ENCODE data around the gene FAM149A.

The FAM149A gene

DNA sequence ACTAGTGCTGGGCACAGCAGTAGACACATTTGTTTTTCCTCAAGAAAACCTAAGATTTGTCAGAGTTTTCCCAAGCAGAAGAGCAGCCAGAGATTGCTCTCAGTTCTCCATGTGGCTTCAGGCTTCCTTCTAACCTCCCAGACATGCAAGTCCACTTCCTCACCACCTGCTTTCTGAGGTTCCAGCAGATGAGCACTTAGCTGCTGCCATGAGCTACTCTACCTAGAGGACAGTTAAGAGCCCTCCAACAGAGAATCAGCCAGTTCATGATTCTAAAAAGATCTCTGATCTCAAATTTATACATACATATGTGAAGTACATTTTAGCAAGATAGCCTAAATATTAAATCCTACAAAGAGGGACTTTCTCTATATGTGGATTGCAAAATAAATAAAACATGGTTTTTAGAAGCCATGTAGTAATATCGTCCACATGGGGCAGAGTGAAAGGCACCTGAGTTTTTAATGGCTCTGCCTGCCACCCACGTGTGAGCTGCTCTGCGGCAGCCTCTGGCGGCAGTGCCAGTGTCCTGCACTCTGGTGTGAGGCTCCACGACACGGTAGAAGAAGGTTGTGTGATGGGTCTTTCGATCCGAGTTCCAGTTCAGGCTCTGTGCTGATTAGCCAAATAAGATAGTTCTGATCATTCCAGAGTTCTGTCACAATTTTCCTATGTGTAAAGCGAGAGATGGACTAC lies 97.2 kb downstream of the FAM149A start:
- DNase-seq (ENCODE audit: low read depth in 3 of 3, low spot score in 1 of 3): peak; percentile 6 to 30 (median 8)

DNA sequence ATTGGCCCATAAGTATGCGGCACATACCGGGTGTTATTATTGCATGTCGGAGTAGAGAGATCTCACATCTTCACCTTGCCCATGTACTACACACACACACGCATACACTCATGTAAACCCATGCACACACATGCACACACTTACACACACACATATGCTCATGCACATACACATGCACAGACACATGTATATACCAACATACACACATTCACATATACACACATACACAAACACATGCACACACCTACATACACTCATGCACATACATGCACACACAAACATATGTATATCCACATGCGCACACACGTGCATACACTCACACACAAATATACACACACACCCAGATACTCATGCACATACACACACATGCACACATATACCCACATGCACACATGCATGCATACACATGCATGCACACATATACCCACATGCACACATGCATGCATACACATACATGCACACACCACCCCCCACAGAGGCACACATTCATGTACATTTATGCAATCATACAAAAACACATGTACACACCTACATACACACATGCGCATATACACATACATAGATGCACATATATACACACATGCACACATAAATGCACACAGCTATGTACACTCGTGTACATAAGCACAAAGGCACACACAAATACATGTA lies 98.1 kb downstream of the FAM149A start:
- no peak for DNase-seq (ENCODE audit: low read depth in 3 of 3, low spot score in 1 of 3)

DNA sequence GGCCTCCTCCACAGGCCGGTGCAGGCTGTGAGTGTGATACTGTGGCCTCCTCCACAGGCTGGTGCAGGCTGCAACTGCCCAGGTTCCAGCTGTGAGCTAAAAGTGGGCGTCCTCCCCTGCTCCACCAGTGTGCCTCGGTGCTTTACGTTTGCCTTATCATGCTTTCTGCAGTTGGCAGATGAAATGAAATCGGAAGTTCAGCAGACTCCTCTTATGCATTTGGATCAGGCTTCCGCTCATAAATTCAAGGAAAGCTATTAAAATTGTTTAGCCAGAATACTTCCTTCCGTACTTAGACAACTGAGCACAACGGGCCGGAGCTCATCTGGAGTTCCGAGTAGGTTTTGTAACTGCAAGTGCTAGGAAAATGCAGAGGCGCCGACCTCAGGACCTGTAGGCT lies 98.9 kb downstream of the FAM149A start:
- no peak for DNase-seq (ENCODE audit: low read depth in 3 of 3, low spot score in 1 of 3)

DNA sequence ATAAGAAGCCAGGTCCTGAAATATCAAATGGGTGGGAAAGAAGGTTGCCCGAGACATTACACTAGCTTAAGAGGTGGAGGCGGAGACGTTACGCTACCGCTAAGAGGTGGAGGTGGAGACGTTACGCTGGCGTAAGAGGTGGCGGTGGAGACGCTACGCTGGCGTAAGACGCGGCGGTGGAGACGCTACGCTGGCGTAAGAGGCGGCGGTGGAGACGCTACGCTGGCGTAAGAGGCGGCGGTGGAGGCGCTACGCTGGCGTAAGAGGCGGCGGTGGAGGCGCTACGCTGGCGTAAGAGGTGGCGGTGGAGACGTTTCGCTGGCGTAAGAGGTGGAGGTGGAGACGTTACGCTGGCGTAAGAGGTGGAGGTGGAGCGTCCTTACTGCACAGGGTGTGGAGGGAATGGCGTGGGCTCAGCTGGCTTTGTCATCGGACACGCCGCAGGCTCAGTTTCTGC lies 99.6 kb downstream of the FAM149A start:
- peak in 1 of 3 donors; percentile 51 for DNase-seq (ENCODE audit: low read depth in 3 of 3, low spot score in 1 of 3)

DNA sequence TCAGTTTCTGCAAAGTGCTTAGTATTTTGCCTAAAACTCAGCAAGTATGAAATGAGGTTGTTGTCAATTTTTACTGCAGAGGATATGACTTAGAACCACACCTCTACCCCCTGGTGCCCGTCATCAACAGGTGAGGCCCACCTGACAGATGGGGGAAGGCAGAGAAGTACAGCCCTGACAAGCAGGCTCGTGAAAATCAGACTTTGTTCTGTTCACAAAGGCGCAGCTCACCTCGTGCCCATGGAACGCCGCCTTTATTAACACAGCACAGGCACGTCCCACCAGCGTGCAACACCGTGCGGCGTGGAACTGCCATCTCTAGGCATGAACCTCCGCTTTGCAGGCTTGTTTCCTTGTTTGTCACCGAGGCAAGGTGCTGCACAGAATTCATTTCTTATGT lies 100.2 kb downstream of the FAM149A start:
- DNase-seq (ENCODE audit: low read depth in 3 of 3, low spot score in 1 of 3): no peak

DNA sequence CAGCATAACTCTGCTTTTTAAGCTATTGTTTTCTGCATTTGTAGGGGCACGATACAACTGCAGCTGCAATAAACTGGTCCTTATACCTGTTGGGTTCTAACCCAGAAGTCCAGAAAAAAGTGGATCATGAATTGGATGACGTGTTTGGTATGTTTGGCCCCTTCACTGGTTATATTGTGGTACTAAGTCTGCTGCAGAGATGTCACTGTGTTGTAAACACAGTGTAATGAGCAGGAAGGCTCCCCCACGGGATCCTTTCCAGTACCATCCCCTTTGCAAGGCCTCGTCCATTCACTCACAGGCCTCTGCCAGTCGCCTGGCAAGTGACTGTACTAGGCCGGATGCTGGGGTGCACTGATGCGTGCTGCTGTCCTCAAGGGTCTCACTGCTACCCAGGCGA lies 100.7 kb downstream of the FAM149A start:
- no peak for DNase-seq (ENCODE audit: low read depth in 3 of 3, low spot score in 1 of 3)

DNA sequence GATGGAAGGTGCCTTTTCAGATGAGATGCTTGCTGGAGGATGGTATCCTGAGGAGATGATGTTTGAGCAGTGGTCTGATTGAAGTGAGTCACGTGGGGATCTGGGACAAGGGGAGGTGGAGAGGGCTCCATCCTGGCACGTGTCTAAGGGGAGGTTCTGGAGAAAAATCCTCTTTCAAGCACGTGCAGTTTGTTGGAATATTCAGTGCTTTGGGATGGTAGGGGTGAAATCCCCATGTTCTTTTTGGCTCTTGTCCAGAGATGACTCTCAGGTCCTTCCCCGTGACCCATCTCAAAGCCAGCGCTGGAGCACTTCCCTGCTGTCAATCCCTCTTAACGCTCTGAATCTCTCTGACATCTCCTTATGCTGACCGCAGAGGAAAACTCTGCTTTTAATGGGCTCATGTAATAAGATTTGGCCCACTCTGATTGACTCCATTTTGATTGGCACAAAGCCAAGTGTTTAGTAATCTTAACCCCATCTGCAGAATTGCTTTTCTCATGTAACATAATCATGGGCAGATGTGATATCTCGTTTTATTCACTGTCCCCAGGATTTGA lies 112.0 kb downstream of the FAM149A start:
- no peak for DNase-seq (ENCODE audit: low read depth in 3 of 3, low spot score in 1 of 3)

DNA sequence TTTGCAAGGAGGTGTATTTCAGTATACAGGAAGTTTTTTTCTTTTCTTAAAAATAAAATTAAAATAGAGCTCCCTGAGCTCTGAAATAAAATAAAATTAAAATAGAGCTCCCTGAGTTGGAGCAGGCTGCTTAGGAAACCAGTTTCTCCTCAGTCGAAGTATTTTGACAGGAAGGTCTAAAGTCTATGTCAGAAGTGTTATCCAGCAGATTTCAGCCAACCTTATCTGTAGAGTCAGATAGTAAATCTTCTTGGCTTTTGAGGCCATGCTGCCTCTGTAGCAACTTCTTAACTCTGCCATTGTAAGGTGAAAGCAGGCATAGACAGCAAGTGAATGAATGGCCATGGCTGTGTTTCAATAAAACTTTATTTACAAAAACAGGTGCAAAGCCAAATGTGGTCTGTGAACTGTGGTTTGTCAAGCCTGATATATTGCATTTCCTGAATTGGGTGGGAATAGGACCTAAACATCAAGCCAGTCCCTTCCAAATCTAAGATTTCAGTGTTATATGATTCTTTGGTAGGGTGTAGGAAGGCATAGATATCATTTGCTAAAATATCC lies 113.3 kb downstream of the FAM149A start:
- no peak for DNase-seq (ENCODE audit: low read depth in 3 of 3, low spot score in 1 of 3)

DNA sequence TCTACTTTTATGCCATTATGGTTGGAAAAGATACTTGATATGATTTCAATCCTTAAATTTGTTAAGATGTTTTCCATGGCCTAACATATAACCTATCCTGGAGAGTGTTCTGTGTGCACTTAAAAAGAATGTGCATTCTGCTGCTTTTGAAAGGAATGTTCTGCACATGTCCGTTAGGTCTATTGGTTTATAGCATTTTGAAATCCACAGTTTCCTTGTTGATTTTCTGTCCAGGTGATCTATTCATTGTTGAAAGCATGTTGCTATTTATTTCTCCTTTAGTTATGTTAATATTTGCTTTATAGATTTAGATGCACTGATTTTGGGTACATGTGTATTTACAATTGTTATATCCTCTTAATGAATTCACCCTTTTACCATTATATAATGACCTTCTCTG lies 117.1 kb downstream of the FAM149A start:
- no peak for DNase-seq (ENCODE audit: low read depth in 3 of 3, low spot score in 1 of 3)
